Caki2 (cell line): ENCODE data around the gene GNPTAB. TPM values are rescaled to one million over a fixed set of nuclear protein-coding genes. Genes with fewer than 3 reads are reported as not detected.
A peak's percentile ranks its signal among the peaks of the same experiment; 100 is the strongest.

Experiments
- DNase-seq: peaks from one replicate; pipeline ENCODE4 v3.0.0-alpha.2; 2015; ENCODE audit warnings: low read depth
- in situ Hi-C: cut with HindIII; loops from 2 replicates; pipeline ENCODE4 v1.10.0; 2016; ENCODE audit warnings: low sequenced_read_pairs, low pct_unique_long_range_greater_than_20kb, mixed read lengths
- total RNA-seq: library from RNA; depleted of rRNA; stranded (reverse); fragments of >200 nt; shearing (Covaris generic); gene quantifications from 2 replicates; pipeline ENCODE4 v1.2.3, GENCODE V29; 2014; ENCODE audit warnings: low replicate concordance

GNPTAB gene
- total RNA-seq, 1 experiment from 2014 or later, result 19.5 TPM

DNA sequence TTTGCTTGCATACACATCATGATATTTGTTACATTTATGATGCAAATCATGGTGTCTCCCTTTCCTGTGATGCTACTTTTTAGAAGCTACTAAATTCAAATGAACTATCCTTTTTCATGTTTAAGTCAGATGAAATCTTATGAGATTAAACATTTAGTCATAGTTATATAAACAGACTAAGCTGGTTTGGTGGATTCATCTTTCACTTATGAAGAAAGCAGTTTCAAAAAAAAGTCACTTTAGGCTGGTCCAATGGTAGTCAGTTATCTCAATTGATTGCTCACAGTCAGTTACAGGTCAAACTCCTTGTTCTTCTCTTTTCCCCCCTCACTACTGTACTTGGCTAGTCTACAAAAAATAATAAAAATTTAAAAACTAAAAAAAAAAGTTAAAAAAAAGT, 111.2 kb downstream of the GNPTAB start:
- in situ Hi-C loops, result no loop called here
- no peak for DNase-seq

DNA sequence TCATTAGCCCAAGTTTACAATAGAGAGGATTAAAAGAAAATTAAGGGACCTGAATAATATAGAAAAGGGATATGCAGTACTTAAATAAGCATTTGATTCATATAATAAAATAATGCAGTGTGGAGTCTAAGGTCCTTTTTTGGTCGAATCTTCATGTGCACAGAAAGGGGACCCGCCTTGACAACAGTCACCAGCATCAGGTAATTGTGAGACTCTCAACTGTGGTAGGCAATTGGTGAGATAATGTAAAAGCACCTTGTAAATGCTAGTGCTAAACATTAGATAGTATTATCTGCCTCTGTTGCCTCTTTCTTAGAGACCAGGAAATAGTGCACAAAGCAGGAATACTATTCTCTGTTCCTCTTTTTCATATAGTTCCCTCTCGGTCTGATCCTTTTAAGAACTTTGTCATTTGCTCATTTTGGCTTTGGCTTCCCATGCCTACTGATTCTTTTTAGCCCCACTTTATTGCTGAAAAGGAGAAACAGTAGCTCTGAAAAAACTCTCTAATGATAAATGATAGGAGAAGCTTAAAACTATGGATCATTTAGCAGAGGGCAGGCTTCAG, 115.8 kb downstream of the GNPTAB start:
- no peak for DNase-seq
- in situ Hi-C loops, result no loop called here

DNA sequence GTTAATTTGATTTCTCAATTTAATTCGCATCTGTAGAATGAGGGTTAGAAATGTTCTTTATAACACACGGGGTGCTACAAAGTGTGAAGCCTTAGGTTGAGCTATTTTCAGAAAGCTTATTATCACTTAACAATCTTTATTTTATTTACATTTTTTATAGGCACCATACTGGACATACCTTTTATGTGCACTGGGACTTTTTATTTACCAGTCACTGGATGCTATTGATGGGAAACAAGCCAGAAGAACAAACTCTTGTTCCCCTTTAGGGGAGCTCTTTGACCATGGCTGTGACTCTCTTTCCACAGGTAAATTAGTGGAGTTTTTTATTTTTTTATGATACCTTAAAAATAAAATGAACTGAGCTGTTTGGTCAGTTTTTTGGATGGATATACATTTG, 116.8 kb downstream of the GNPTAB start:
- DNase-seq, result no peak
- in situ Hi-C loops, result no loop called here

DNA sequence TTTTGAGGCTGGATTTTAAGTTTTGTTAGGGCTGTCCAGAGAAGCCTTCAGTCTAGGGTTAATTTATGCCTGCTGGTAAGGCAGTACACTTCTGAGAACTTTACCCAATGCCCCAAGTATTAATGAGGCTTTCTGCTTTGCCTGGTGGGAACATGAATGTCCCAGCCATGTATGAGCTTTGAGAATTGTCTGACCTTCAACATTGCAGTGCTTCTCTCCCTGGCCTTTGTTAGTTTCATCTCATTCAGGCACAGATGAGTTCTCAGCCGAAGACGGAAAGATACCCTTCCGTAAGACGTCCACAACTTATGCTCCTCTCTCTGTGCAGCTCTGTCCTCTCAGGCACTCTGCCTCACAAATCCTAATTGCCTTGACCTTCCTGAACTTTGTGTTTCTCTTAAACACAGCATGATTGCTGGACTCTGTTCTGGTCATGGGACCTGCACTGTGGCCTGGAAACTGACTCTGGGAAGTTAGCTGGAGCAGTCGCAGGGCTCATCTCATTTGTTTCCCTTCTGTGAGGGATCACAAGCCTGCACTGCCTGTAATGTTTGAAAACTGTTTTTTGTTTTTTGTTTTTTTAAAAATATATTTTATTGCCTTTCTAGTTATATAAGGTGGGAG, 117.6 kb downstream of the GNPTAB start:
- in situ Hi-C loops, result no loop called here

DNA sequence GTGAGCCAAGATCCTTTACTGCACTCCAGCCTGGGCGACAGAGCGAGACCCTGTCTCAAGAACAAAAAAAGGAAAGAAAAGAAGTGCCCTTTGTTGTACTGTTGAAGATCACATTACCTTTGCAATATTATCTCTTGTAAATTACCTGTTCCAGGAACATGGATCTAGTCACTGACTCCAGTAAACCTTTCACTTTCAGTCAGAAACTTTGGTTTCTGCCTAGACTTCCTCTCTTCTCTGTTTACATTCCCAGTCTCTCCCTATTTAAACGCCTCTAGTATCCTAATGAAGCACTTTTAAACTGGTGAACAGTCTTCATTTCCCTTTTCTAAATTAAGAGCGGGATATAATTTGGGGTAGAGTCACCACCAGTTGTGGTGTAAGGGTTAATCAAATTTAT, 120.5 kb downstream of the GNPTAB start:
- in situ Hi-C loops, result no loop called here
- DNase-seq, result no peak

More for the DNA sequence above, 117.6 kb downstream of the GNPTAB start:
- no peak for DNase-seq

DNA sequence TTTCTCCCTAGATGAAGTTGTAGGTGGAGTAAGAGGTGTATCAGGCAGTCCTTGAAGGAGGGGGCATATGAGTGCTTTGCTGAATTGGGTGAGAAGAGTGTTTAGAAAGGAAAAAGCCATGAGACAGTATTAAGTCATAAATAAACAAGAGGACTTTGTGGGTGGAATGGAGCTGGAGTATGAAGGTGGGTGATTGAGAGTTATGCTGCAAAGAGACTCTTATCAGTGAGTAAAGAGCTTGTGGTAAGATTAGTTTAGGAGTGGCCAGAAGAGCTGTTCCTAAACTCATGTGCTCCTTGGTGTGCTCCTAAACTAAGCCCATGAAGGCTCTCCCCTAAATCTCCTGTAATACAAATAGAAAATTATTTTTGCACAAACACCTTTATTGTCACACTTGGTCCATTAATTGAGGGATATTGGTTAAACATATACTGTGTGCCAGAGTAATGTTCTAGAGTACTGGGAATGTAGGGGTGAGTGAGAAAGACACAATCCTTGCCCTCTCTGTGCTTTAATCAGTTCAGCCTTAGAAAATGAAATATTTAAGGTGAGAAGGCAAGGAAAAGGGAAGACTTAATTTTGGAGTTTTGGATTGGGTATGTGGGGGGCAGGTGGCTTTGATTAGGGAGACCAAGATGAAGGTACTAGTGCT, 123.5 kb downstream of the GNPTAB start:
- DNase-seq, result no peak
- in situ Hi-C loops, result no loop called here

DNA sequence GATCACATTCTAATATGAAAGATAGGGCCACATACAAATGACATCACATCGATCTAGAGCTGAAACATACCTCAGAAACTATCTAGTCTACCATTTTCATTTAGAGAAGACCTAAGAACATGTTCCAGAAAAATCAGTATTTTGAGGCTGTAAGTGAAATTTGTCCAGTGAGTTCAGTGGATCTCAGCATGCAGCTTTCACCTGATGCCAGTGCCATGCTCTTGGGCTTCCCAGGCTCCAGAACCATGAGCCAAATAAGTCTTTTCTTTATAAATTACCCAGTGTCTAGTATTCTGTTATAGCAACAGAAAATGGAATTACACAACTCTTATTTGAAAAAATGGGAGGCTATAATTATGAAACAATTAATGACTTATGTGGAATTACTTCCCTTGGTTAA, 124.4 kb downstream of the GNPTAB start:
- in situ Hi-C loops, result no loop called here
- no peak for DNase-seq

DNA sequence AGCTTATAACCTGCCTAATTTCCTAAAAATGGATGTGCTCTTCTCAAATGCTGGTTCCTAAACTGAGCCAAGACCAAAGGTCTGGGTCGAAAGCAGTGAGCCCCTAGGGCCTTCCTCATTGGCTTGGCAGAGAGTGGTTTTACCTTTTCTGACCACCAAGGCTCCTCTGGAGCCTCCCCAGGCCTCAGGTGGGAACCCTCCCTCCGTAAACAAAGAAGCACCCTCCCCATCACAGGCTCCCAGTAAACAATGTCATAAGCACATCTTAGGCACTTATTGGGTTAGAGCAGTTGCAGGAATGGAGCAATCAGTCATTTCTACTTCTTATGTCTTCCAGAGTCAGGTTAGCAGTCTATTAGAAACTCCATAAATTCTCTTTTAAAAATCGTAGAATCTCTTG, 127.3 kb downstream of the GNPTAB start:
- no peak for DNase-seq
- in situ Hi-C loops, result no loop called here

DNA sequence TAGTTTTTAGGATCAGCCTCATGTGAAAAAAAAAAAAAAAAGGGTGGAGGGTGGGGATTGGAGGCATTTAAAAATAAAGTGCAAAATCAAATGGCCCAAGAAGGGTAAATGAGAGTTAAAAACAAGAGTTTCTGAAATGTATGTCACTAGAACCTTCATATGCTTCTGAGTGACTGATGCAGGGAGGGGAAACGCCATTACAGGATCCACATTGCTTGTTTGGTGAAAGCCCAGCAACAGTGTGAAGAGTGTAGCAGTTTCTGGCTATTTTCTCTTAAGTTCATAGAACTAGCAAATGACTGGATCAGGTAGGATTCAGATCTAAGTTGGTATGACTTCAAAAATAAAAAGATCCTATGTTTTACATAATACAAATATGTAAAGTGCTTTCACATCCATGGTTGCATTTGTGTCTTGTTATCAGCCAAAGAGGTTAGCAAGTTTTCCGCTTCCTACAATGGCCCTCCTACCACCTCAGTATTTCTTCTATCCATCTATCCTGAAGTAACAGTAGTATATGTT, 130.4 kb downstream of the GNPTAB start:
- in situ Hi-C loops, result no loop called here
- DNase-seq, result no peak

DNA sequence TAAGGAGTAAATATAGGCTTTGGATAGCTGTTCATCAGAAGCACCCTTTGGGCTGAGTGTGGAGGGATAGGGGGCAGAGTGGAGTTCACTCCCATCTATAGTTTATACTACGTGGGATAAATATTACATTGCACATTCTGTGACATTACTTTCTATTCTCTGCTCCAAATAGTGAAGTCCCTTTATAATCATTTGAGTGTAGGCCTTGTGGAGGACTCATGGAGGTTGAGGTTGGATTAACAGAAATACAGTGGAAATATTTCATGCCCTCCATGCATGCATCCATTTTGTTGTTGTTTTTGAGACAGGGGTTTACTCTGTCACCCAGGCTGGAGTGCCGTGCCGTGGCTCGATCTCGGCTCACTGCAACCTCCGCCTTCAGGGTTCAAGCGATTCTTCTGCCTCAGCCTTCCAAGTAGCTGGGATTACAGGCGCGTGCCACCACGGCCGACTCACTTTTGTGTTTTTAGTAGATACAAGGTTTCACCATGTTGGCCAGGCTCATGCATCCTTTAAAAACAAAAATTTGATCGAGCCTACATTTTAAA, 131.9 kb downstream of the GNPTAB start:
- in situ Hi-C loops, result no loop called here

DNA sequence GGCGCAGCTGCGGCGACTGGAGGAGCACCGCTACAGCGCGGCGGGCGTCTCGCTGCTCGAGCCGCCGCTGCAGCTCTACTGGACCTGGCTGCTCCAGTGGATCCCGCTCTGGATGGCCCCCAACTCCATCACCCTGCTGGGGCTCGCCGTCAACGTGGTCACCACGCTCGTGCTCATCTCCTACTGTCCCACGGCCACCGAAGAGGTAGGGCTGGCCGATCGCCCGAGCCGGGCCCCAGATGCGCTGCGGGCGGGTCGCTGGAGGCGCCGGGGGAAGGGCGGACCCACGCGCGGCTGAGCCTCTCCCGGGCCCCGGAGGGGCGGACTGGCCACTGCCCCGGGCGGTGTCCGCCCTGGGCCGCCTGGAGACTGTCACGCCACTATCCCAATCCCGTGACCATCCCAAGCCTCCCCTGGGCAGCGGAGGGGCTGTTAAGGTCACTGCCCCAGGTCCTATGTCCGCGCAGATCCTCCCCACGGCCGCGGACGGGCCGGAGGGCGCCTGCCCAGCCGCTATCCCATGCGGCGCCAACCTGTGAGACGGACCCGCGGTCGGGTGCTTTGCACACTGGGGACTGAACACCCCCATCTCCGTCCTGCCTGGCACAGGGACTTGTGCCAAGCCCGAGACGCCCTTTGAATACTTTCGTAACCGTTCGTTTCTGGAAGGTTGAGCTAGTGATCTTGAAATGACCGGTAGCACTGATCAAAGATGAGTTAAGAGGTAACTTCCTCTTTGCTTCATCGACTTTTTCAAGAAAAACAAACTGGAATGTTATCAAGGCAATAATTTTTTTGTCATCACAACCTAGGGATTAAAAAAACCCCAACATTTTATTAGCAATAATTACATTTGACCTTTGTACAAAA, 132.6 kb downstream of the GNPTAB start:
- peak; percentile 36 for DNase-seq
- in situ Hi-C loops, result no loop called here

More for the DNA sequence above, 131.9 kb downstream of the GNPTAB start:
- no peak for DNase-seq

DNA sequence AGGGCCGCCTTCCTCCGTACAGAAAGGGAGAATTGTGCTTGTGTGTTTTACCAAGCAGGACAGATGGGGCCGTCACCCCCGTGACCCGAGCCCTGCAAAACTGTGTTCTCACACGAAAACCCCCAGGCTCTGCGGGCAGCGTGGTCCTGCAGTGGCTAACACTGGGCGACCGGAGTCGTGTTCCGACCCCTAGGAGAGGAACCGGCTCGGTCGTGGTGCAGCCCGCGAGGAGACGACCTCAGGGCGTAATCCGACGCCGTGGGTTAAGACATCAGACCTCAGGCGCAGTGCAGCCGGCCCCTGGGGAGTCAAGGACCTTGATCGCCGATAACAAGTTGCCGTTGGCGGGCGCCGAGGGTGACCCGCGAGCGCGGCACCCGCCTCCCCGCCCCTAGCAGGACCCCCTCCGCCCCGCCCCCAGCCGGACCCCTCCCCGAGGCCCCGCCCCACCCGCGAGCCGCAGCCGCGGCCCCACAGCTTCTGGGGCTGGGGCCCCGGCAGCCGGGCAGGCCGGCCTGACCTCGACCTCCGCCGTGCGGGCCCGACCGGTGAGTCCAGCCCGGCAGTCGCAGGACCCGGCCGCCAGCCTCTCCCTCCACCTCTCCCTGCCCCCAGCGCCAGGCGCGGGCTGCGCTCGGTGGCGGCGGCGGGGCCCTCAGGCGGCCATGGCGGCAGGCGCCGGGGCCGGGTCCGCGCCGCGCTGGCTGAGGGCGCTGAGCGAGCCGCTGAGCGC, 133.4 kb downstream of the GNPTAB start, which contains the start of gene CHPT1:
Gene CHPT1 (plus strand): TSS at position 444 of the 733 bp plus-strand sequence. CDS start 222 bp downstream, at position 666.
- peak; percentile 44 for DNase-seq
- in situ Hi-C loops, result no loop called here

DNA sequence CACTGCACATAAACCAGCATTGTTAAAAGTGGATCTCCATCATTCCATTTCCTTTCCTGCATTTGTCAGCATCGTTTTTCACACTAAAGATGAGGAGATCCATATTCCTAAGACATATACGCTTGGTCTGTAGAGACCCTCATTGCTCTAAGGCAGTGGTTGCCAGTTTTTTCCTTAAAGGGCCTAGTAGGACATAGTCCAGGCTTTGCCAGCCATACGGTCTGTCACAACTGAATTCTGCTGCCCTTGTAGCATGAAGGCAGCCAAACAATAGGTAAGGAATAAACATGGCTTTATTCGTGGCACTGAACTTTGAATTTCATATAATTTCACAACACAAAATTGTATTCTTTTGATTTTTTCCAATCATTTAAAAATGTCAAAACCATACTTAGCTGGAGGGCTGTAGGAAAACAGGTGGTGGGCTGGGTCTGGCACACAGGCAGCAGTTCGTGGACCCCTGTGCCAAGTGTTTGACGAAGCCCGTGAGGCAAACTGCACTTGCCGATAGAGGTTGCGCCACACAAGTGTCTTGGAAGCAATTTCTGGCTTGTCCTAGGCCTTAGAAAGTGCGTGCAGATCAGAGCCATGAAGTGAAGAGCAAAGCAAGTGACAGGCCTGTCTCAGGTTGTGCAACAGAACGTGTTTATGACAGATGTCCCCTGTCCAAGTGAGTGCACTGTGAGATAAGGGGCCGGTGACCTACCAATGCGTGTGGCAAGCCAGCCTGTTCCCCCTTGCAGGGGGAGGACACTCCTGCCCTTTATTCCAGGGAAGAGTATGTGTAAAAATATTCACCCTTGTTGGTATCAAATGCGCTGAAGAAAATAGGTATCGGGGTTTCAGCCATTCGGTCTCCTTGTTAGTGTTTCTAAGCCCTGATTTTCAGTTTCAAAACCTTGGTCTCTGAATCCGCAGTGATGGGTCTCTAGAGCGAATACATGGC, 134.2 kb downstream of the GNPTAB start:
- in situ Hi-C loops, result no loop called here
- DNase-seq, result no peak

DNA sequence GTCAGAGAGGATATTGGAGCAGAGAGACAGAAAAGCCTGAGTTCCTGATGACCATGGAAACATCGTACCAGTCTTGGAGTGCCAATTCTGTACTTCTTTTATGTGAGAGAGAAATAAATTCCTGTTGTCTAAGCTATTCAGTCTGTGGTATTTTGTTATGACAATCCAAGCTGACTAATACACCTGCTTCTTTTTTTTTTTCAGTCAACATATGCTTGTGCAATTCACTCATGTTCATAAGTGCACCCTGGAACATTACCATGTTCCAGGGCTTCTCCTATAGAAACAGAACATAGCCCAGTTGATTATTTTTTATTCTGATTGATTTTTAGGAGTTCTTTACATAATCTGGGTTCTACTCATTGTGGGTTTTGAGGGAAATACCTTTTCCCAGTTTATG, 135.1 kb downstream of the GNPTAB start:
- no peak for DNase-seq

More for the DNA sequence above, 135.1 kb downstream of the GNPTAB start:
- in situ Hi-C loops, result no loop called here
